Vagina (tissue), 2 donors: ENCODE data around the gene BPIFA3. TPM values are rescaled to one million over a fixed set of nuclear protein-coding genes. Genes with fewer than 3 reads are reported as not detected.

Experiments used
- DNase-seq, 2 donors: peaks; one replicate each; pipeline ENCODE4 v3.0.0-alpha.2; 2017; ENCODE audit errors: extremely low spot score in 2 of 2
- H3K27ac ChIP-seq: fragments of 200-600 bp; sonication (generic); one replicate; pipeline ENCODE4 v1.5.1; 2019
- H3K27me3 ChIP-seq: fragments of 200-600 bp; sonication (generic); one replicate; pipeline ENCODE4 v1.5.1; 2019
- H3K36me3 ChIP-seq, 2 donors: fragments of 200-600 bp; sonication (generic); one replicate each; pipeline ENCODE4 v1.5.1; 2017 to 2019
- H3K4me1 ChIP-seq: fragments of 200-600 bp; sonication (generic); one replicate; pipeline ENCODE4 v1.5.1; 2019
- H3K4me3 ChIP-seq, 2 donors: fragments of 200-600 bp; sonication (generic); 1 replicate in 1 of 2; 2 replicates in 1 of 2; pipeline ENCODE4 v1.5.1; 2016 to 2019
- H3K9me3 ChIP-seq: fragments of 200-600 bp; sonication (generic); one replicate; pipeline ENCODE4 v1.5.1; 2019
- CTCF ChIP-seq, 3 experiments: fragments of 450-650 bp in 2 of 3; fragments of 200-600 bp in 1 of 3; sonication (generic) in 1 of 3; IDR thresholded peaks; one replicate each; pipeline ENCODE4 v1.5.1; 2017 to 2019; ENCODE audit warnings: antibody characterized with exemption in 3 of 3, mild to moderate bottlenecking in 2 of 3, moderate library complexity in 2 of 3
- POLR2A ChIP-seq, 2 donors: fragments of 450-650 bp; IDR thresholded peaks; one replicate each; pipeline ENCODE4 v1.6.1; 2017; ENCODE audit warnings: antibody characterized with exemption in 2 of 2, mild to moderate bottlenecking in 2 of 2, moderate library complexity in 2 of 2
- POLR2AphosphoS5 ChIP-seq, 2 donors: sonication (generic); formaldehyde crosslinking; IDR thresholded peaks; one replicate each; pipeline ENCODE4 v1.9.0; 2017; ENCODE audit warnings: antibody characterized with exemption in 2 of 2, mild to moderate bottlenecking in 2 of 2, low read depth in 1 of 2; ENCODE audit not compliant: insufficient read depth in 1 of 2
- intact Hi-C: fragments of 100-400 bp; cut with DNase I; formaldehyde crosslinking; loops from one replicate; pipeline ENCODE4 v1.15.1; 2023
- total RNA-seq: library from RNA; depleted of rRNA; stranded (reverse); fragments of >200 nt; gene quantifications from one replicate; pipeline ENCODE4 v1.2.3, GENCODE V29; 2016

The BPIFA3 gene
- total RNA-seq, 1 donor from 2014 or later, result not detected

GRCh38 chr20:33257237-33257636 is 40.1 kb downstream of the BPIFA3 start:
- H3K36me3 ChIP-seq, result no peaks in the 10 kb centered on the region
- H3K27me3 ChIP-seq, result no peaks in the 10 kb centered on the region
- no peaks in the 10 kb centered on the region for H3K4me1 ChIP-seq
- DNase-seq, result no peak
- H3K27ac ChIP-seq, result no peak overlapping the region
- intact Hi-C loops, result no loop called here
- TF ChIP-seq POLR2AphosphoS5 (IDR thresholded peaks at IDR 0.05; ENCODE audit: insufficient read depth in 1 of 2, low read depth in 1 of 2), result no peak
- TF ChIP-seq CTCF (IDR thresholded peaks at IDR 0.05), result no peak
- no peak for TF ChIP-seq POLR2A (IDR thresholded peaks at IDR 0.05)
- no peaks in the 10 kb centered on the region for H3K9me3 ChIP-seq
- no peak overlapping the region for H3K4me3 ChIP-seq

- Histone ChIP-seq H3K36me3 (no peaks in the 10 kb centered on the region), H3K9me3 (no peaks in the 10 kb centered on the region), H3K4me3 (no peak overlapping the region), H3K27me3 (no peaks in the 10 kb centered on the region), H3K27ac (no peak overlapping the region), H3K4me1 (no peaks in the 10 kb centered on the region)
- no peak for DNase-seq
- no peak for TF ChIP-seq POLR2A (IDR thresholded peaks at IDR 0.05)
- intact Hi-C loops, result no loop called here
These were observed 42.2 kb downstream of the BPIFA3 start for GRCh38 chr20:33259371-33259770.

GRCh38 chr20:33261465-33261864 is 44.3 kb downstream of the BPIFA3 start:
- TF ChIP-seq CTCF (IDR thresholded peaks at IDR 0.05) (no peak), POLR2AphosphoS5 (IDR thresholded peaks at IDR 0.05; ENCODE audit: insufficient read depth in 1 of 2, low read depth in 1 of 2) (no peak), POLR2A (IDR thresholded peaks at IDR 0.05) (no peak)
- Histone ChIP-seq H3K9me3 (no peaks in the 10 kb centered on the region), H3K27ac (no peak overlapping the region), H3K4me1 (no peaks in the 10 kb centered on the region), H3K36me3 (no peaks in the 10 kb centered on the region), H3K27me3 (no peaks in the 10 kb centered on the region), H3K4me3 (no peak overlapping the region)
- no peak for DNase-seq
- intact Hi-C loops, result no loop called here

GRCh38 chr20:33262658-33263065 is 45.5 kb downstream of the BPIFA3 start:
- no peaks in the 10 kb centered on the region for H3K4me1 ChIP-seq
- intact Hi-C loops, result no loop called here
- H3K36me3 ChIP-seq, result no peaks in the 10 kb centered on the region
- H3K4me3 ChIP-seq, result no peak overlapping the region
- H3K27ac ChIP-seq, result no peak overlapping the region
- no peaks in the 10 kb centered on the region for H3K9me3 ChIP-seq
- H3K27me3 ChIP-seq, result no peaks in the 10 kb centered on the region
- TF ChIP-seq CTCF (IDR thresholded peaks at IDR 0.05), result no peak
- TF ChIP-seq POLR2A (IDR thresholded peaks at IDR 0.05), result no peak
- no peak for DNase-seq

GRCh38 chr20:33263784-33264183 is 46.6 kb downstream of the BPIFA3 start:
- H3K9me3 ChIP-seq, result no peaks in the 10 kb centered on the region
- TF ChIP-seq POLR2AphosphoS5 (IDR thresholded peaks at IDR 0.05; ENCODE audit: insufficient read depth in 1 of 2, low read depth in 1 of 2), result no peak
- TF ChIP-seq CTCF (IDR thresholded peaks at IDR 0.05), result no peak
- TF ChIP-seq POLR2A (IDR thresholded peaks at IDR 0.05), result no peak
- no peak for DNase-seq
- H3K4me3 ChIP-seq, result no peak overlapping the region
- intact Hi-C loops, result no loop called here
- no peaks in the 10 kb centered on the region for H3K36me3 ChIP-seq
- H3K27me3 ChIP-seq, result no peaks in the 10 kb centered on the region
- no peaks in the 10 kb centered on the region for H3K4me1 ChIP-seq
- no peak overlapping the region for H3K27ac ChIP-seq

GRCh38 chr20:33267701-33268100 is 50.5 kb downstream of the BPIFA3 start:
- TF ChIP-seq POLR2A (IDR thresholded peaks at IDR 0.05) (no peak), CTCF (IDR thresholded peaks at IDR 0.05) (no peak), POLR2AphosphoS5 (IDR thresholded peaks at IDR 0.05; ENCODE audit: insufficient read depth in 1 of 2, low read depth in 1 of 2) (no peak)
- Histone ChIP-seq H3K4me3 (no peak overlapping the region), H3K4me1 (no peaks in the 10 kb centered on the region), H3K36me3 (no peaks in the 10 kb centered on the region), H3K27ac (no peak overlapping the region), H3K9me3 (no peaks in the 10 kb centered on the region), H3K27me3 (no peaks in the 10 kb centered on the region)
- no peak for DNase-seq
- intact Hi-C loops, result no loop called here
